ENCODE results near the gene HCN3. TPM values are rescaled to one million over a fixed set of nuclear protein-coding genes. Genes with fewer than 3 reads are reported as not detected.

The HCN3 gene
- total RNA-seq, 1 experiment from 2014 or later: 2.5 TPM

GRCh38 chr1:155247667-155248553 lies 29.4 kb upstream of the HCN3 start:
- Histone ChIP-seq H3K27me3 (replicated peaks) (no peaks in the 10 kb centered on the region), H3K4me3 (no peak overlapping the region), H3K9me3 (replicated peaks) (no peaks in the 10 kb centered on the region), H3K27ac (no peak overlapping the region), H3K4me1 (replicated peaks) (peaks cover 25% of the 10 kb centered on the region), H3K36me3 (no peaks in the 10 kb centered on the region; the same call in 1 of the 2 replicates)
- no peak for DNase-seq (ENCODE audit: low read depth in 1 of 2, low spot score in 2 of 2)

- H3K9me3 ChIP-seq (replicated peaks): no peaks in the 10 kb centered on the region
- H3K4me3 ChIP-seq: peak overlapping the region; percentile 13
- H3K27me3 ChIP-seq (replicated peaks): no peaks in the 10 kb centered on the region
- H3K4me1 ChIP-seq (replicated peaks): peaks cover 28% of the 10 kb centered on the region
- H3K27ac ChIP-seq: 0 out of 2 replicates have a peak overlapping the region, but pooled peaks have one; percentile 23
- H3K36me3 ChIP-seq: no peaks in the 10 kb centered on the region; the same call in 1 of the 2 replicates
- no peak for DNase-seq (ENCODE audit: low read depth in 1 of 2, low spot score in 2 of 2)
These were observed 27.0 kb upstream of the HCN3 start for GRCh38 chr1:155250246-155250632.

GRCh38 chr1:155250633-155251449 lies 26.4 kb upstream of the HCN3 start:
- Histone ChIP-seq H3K27me3 (replicated peaks) (no peaks in the 10 kb centered on the region), H3K4me1 (replicated peaks) (peaks cover 30% of the 10 kb centered on the region), H3K27ac (0 out of 2 replicates have a peak overlapping the region, but pooled peaks have one; percentile 23), H3K9me3 (replicated peaks) (no peaks in the 10 kb centered on the region), H3K36me3 (peaks cover 5% of the 10 kb centered on the region), H3K4me3 (peak overlapping the region; percentile 13)
- peak; percentile 83 to 95 for DNase-seq (ENCODE audit: low read depth in 1 of 2, low spot score in 2 of 2)

GRCh38 chr1:155251566-155251965 lies 25.7 kb upstream of the HCN3 start:
- no peak overlapping the region for H3K27ac ChIP-seq
- H3K27me3 ChIP-seq (replicated peaks): no peaks in the 10 kb centered on the region
- no peak for DNase-seq (ENCODE audit: low read depth in 1 of 2, low spot score in 2 of 2)
- no peaks in the 10 kb centered on the region for H3K9me3 ChIP-seq (replicated peaks)
- H3K4me1 ChIP-seq (replicated peaks): peaks cover 34% of the 10 kb centered on the region
- H3K36me3 ChIP-seq: peaks cover 12% of the 10 kb centered on the region
- no peak overlapping the region for H3K4me3 ChIP-seq

- H3K4me3 ChIP-seq: no peak overlapping the region
- no peak overlapping the region for H3K27ac ChIP-seq
- no peak for DNase-seq (ENCODE audit: low read depth in 1 of 2, low spot score in 2 of 2)
- no peaks in the 10 kb centered on the region for H3K27me3 ChIP-seq (replicated peaks)
- H3K4me1 ChIP-seq (replicated peaks): peaks cover 34% of the 10 kb centered on the region
- no peaks in the 10 kb centered on the region for H3K9me3 ChIP-seq (replicated peaks)
- H3K36me3 ChIP-seq: peaks cover 23% of the 10 kb centered on the region
These were observed 24.1 kb upstream of the HCN3 start for GRCh38 chr1:155253208-155253607.

GRCh38 chr1:155253797-155254196 lies 23.5 kb upstream of the HCN3 start:
- no peaks in the 10 kb centered on the region for H3K27me3 ChIP-seq (replicated peaks)
- peaks cover 28% of the 10 kb centered on the region for H3K36me3 ChIP-seq
- H3K9me3 ChIP-seq (replicated peaks): no peaks in the 10 kb centered on the region
- DNase-seq (ENCODE audit: low read depth in 1 of 2, low spot score in 2 of 2): no peak
- H3K4me1 ChIP-seq (replicated peaks): peaks cover 34% of the 10 kb centered on the region
- H3K4me3 ChIP-seq: no peak overlapping the region
- no peak overlapping the region for H3K27ac ChIP-seq

- Histone ChIP-seq H3K4me1 (replicated peaks) (peaks cover 34% of the 10 kb centered on the region), H3K27ac (no peak overlapping the region), H3K4me3 (peak overlapping the region; percentile 50), H3K27me3 (replicated peaks) (no peaks in the 10 kb centered on the region), H3K9me3 (replicated peaks) (no peaks in the 10 kb centered on the region), H3K36me3 (peaks cover 28% of the 10 kb centered on the region)
- no peak for DNase-seq (ENCODE audit: low read depth in 1 of 2, low spot score in 2 of 2)
These were observed 23.0 kb upstream of the HCN3 start for GRCh38 chr1:155254228-155254713.

- peaks cover 33% of the 10 kb centered on the region for H3K36me3 ChIP-seq
- peak in 1 of 2 experiments; percentile 39 for DNase-seq (ENCODE audit: low read depth in 1 of 2, low spot score in 2 of 2)
- peak overlapping the region; percentile 50 for H3K4me3 ChIP-seq
- H3K4me1 ChIP-seq (replicated peaks): peaks cover 34% of the 10 kb centered on the region
- no peaks in the 10 kb centered on the region for H3K27me3 ChIP-seq (replicated peaks)
- H3K9me3 ChIP-seq (replicated peaks): no peaks in the 10 kb centered on the region
- no peak overlapping the region for H3K27ac ChIP-seq
These were observed 22.5 kb upstream of the HCN3 start for GRCh38 chr1:155254714-155255242.

- H3K27ac ChIP-seq: peak within 1 kb of the TSS; percentile 70
- H3K4me1 ChIP-seq (replicated peaks): peaks cover 32% of the 10 kb centered on the region
- H3K9me3 ChIP-seq (replicated peaks): no peaks in the 10 kb centered on the region
- peak within 1 kb of the TSS; percentile 50 for H3K4me3 ChIP-seq
- H3K36me3 ChIP-seq: peaks cover 39% of the 10 kb centered on the region
- DNase-seq (ENCODE audit: low read depth in 1 of 2, low spot score in 2 of 2): peak; percentile 86 to 90
- H3K27me3 ChIP-seq (replicated peaks): no peaks in the 10 kb centered on the region
These were observed 21.8 kb upstream of the HCN3 start, which contains the start of gene ENTREP3 for GRCh38 chr1:155255243-155256007. ENTREP3 (minus strand) TSS chr1:155255483; CDS start chr1:155254877, 606 bp downstream.

- Histone ChIP-seq H3K4me3 (peak overlapping the region; percentile 50), H3K9me3 (replicated peaks) (no peaks in the 10 kb centered on the region), H3K27me3 (replicated peaks) (no peaks in the 10 kb centered on the region), H3K27ac (peak overlapping the region; percentile 70), H3K4me1 (replicated peaks) (peaks cover 28% of the 10 kb centered on the region), H3K36me3 (peaks cover 47% of the 10 kb centered on the region)
- no peak for DNase-seq (ENCODE audit: low read depth in 1 of 2, low spot score in 2 of 2)
These were observed 21.0 kb upstream of the HCN3 start for GRCh38 chr1:155256058-155256852.

GRCh38 chr1:155260276-155260675 lies 17.0 kb upstream of the HCN3 start:
- DNase-seq (ENCODE audit: low read depth in 1 of 2, low spot score in 2 of 2): no peak
- no peak overlapping the region for H3K4me3 ChIP-seq
- H3K4me1 ChIP-seq (replicated peaks): peaks cover 15% of the 10 kb centered on the region
- peaks cover 80% of the 10 kb centered on the region for H3K36me3 ChIP-seq
- H3K9me3 ChIP-seq (replicated peaks): no peaks in the 10 kb centered on the region
- H3K27ac ChIP-seq: no peak overlapping the region
- H3K27me3 ChIP-seq (replicated peaks): no peaks in the 10 kb centered on the region

GRCh38 chr1:155261493-155261851 lies 15.8 kb upstream of the HCN3 start:
- DNase-seq (ENCODE audit: low read depth in 1 of 2, low spot score in 2 of 2): no peak
- Histone ChIP-seq H3K4me3 (peak overlapping the region; percentile 58), H3K4me1 (replicated peaks) (peaks cover 6% of the 10 kb centered on the region), H3K36me3 (peaks cover 80% of the 10 kb centered on the region), H3K27me3 (replicated peaks) (no peaks in the 10 kb centered on the region), H3K27ac (peak overlapping the region; percentile 29; the same call in 1 of the 2 replicates), H3K9me3 (replicated peaks) (no peaks in the 10 kb centered on the region)

All from SJSA1 (cell line).